ENCODE results near the gene NBPF15.
"Not testable (repeated sequence)": the region's sequence is repeated elsewhere in the genome, so short reads cannot be mapped to it uniquely, and the experiment has no call there.

NBPF15 gene

GRCh38 chr1:144461136-144461759, at the start of gene NBPF15:
TSS of gene NBPF15 (minus strand) at chr1:144461669. CDS start at chr1:144440003, 21,666 bp downstream.
- peak; percentile 49 for DNase-seq (ENCODE audit: low read depth)

DNA sequence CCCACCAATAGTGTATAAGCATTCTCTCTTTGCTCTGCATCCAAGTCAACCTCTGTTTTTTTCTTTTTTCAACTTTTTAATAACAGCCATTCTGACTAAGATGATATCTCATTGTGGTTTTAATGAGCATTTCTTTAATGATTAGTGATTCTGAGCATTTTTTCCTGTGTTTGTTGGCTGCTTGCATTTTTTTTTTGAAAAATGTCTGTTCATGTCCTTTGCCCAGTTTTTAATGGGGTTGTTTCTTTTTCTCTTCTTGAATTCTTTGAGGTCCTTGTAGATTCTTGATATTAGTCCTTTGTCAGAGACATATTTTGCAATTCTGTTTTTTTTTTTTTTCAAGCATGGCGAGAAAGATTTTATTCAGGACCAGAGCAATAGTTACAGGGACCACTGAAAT, 35.0 kb upstream of the NBPF15 start:
- DNase-seq (ENCODE audit: low read depth) = not testable (repeated sequence)

DNA sequence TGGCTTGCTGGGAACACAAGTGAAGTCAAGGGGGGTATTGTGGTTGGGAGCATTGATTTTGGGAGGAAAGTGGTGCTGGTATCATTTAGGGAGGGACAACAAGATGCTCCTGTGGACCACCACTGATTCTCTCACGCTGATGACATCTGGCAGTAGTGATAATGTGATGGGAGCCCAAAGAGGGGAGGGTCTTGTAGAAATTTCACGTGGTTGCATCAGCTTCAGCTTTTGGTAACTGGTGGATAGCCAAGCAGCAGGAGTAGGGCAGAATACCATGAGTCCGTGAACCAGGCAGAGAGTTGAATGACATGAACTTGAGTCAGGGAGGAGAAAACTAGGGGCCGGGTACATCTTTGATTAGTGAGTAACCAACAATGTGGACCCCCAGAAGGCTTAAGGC, 32.7 kb upstream of the NBPF15 start:
- DNase-seq (ENCODE audit: low read depth) = not testable (repeated sequence)

DNA sequence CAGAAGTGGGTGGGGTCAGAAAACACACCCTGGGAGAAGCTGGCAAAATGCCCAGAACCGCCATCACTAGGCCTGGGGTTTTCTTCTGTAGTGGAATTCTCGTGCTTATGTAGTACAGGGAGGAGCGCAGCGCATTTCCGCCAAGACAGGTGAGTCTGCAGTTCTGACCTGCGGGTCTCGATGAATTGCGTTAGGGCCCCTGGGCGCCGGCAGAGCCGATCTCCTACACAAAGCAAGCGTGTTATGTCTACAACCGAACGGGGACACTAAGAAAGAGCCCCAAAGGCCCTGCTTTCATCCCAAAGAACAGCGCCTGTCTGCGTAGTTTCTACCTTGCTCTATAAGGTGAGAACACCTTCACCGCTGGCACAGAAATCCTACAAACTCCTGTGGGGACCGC, 28.9 kb upstream of the NBPF15 start:
- DNase-seq (ENCODE audit: low read depth) = not testable (repeated sequence)

- DNase-seq (ENCODE audit: low read depth) = not testable (repeated sequence)
These were observed 25.5 kb upstream of the NBPF15 start for GRCh38 chr1:144487002-144487401.

DNA sequence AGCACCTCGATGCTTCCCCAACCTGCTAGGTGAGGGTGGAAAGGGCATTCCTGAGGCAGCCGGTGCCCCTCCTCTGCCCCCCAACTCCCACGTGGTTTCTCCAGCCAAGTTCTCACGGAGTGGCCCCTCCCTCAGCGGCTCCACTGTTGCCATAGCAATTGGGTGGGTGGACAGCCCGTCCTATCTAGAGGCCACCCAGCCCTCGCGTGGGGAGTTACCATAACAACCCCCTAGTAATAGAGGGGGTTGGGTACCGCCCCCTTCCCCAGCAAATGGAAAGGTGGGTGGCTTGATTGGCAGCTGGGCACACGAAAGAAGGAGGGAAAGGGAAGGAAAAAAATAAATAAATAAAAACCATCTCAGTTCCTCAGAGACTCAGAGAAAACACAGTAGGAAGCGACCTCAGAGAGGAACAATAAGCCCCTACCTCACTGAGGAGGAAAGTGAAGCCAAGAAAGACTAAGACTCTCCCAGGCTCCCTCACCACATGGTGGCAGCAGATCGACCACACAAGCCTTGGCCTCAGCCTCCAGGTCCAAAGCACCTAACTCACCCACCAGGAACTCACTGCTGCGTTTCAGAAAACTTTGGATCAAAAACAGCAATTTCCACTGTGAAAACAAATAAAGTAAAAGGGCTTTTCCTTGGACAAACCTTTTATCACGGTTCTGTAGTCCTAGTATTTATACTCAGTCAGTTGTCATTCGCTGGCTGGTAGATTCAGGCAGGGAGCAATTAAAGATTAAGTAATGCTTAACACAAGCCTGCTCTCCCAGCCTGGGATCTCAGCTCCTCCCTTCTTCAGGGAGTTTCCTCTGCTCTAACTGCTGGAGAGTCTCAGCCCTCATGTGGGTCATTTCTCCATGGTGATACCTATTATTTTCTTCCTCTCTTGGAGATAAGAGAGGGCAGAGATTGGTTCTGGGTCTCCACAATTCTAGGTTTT, 23.9 kb upstream of the NBPF15 start:
- not testable (repeated sequence) for DNase-seq (ENCODE audit: low read depth)

DNA sequence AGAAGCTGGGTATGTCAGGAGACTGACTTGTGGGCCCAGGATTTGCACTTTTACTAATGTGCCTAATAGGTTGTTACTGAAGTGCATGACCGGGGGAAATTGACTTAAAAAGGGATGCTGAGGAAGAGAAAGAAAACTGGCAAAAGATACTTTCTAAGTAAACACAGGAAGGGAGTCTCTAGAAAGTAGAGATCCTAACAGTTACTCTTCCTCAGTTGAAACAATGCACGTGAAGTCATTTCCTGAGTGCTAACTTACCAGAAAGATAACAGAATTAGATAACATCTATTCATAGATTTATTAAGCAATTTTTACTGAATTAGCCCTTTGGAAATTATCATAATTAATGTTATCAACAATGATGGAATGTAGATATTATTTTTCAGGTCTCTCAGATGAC, 12.4 kb upstream of the NBPF15 start:
- not testable (repeated sequence) for DNase-seq (ENCODE audit: low read depth)

DNA sequence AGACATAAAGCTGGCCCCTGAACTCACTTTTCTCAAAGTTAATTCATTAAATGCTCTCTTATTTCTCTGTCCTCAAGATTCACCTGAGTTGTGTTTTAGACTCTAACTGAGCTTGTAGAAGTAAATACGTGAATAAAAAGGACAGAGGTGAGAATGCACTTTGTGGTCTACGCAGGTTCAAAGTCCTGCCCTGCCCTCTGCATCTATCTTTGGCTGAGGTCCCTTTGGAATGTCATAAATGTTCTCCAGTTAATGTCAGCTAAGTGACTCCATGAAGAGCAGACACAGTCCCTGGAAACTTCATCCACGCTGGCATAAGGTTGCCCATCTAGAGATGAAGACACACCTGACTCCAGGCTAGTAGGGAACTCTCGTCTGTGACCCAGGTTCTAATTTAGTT, 10.0 kb upstream of the NBPF15 start:
- DNase-seq (ENCODE audit: low read depth) = not testable (repeated sequence)

DNA sequence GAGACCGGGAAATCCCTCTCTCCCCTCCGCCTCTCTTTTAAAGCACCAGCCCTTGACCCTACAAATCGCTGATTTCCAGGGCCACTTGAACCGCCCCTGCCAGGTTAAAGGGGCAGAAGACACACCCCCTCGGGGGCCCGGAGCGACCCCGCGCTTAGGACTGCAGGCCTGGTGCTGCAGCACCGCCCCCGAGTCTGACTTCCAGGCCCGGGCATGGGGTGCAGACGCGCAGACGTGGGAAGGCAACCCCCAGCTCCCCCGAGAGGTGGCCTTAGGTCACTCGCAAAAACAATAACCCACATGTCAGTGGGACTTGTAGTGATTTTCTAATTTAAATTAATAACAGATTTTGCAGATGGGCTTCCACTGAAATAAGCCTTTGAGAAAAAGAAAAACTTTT, 309 bp upstream of the NBPF15 start:
- DNase-seq (ENCODE audit: low read depth) = not testable (repeated sequence)

DNA sequence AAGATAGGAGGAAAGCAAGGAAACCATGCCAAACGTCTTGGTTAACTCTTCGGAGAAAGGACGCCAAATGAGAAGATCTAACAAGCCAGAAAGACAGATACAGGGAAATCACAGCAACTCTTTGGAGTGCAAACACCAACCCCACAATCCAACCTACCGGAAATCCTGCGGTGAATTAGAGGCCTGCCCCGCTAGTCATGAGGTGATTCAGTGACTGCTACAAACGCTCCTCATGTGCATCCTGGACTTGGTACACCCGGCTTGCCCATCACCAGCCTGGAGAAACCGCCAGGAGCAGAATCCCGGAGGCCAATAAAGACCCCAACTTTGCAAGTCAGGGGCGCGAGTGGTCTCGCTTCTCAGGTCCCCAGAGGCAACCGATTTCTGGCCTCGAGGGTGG, 783 bp downstream of the NBPF15 start:
- not testable (repeated sequence) for DNase-seq (ENCODE audit: low read depth)

DNA sequence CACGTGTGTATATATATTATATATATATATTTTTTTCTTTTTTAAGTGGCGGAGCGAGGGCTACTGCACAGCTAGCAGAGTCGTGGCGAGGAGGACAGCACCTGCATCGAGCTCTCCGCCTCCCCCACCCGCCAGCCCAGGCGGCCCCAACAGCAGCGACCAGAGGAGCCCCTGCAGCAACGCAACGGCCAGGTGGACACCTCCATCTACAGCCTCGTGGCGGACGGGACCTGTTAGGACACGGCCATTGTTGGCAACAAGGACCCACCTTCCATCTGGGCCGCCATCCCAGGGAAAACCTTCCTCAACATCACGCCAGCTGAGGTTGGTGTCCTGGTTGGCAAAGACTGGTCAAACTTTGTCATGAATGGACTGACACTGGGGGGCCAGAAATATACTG, 19.1 kb downstream of the NBPF15 start:
- DNase-seq (ENCODE audit: low read depth) = not testable (repeated sequence)

- not testable (repeated sequence) for DNase-seq (ENCODE audit: low read depth)
These were observed 21.7 kb downstream of the NBPF15 start for GRCh38 chr1:144439737-144440136.

DNA sequence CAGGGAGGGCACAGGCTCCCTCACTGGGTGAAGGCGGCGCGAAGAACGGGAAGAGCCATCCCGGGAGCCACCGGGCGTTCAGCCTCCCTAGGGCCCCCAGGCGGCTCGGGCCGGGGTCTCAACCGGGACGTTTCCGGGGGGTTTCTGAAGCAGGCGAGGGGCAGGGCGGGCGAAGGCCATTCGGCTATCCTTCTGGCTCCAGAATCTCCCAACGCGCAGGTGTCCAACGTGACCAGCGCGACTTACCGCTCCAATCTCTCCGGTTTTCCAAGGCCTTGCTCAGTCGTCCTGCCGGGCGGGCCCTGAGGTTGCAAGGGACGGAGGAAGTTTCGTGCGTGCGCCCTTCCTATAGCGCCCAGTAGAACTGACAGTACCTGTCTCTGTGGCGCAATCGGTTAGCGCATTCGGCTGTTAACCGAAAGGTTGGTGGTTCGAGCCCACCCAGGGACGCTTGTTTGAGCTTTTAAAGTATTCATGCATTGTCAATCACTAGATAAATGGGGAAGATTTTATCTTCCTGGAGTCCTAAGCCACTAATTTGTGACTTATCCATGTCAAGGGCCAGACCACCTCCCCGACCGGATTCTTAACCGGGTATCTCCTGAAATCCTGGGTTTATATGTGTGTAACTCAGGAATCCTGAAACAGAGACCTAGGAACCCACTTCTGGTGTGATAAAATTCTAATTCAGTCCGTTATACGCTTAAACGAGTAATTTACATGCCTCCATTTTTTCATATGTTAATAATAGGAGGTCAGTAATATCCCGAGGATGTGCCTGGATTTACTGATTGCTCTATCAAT, 42.4 kb downstream of the NBPF15 start:
- DNase-seq (ENCODE audit: low read depth) = peak; percentile 40

DNA sequence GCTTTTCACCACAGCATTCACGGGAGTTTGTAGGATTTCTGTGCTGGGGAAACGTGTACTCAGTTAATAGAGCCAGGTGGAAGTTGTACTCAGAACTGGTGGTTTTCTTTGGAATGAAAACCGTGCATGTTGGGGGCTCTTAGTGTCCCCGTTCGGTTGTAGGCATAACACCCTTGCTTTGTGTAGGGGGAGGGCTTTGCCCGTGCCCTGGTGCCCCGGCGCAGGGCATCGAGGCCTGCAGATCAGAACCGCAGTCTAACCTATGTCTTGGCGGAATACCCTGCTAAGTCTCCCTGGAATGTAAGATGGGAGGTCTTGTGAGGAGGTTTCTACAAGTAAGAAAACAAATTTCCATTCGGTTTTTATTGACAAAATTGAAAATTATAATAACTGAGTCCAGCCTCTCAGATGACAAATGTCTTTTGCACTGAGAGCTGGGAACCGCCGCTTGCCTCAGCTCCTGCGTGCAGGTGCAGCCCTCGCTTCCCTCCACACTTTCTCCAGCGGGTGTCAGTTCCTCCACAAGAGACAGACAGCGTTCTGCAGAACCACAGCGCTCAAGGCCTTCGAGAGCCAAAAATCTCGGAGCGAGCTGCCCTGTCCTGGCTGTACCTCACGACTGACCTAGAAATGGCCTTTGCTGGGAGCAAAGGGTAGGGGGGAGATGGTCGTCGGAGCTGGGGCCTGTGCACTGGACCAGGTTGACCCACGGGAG, 47.9 kb downstream of the NBPF15 start:
- DNase-seq (ENCODE audit: low read depth) = not testable (repeated sequence)

DNA sequence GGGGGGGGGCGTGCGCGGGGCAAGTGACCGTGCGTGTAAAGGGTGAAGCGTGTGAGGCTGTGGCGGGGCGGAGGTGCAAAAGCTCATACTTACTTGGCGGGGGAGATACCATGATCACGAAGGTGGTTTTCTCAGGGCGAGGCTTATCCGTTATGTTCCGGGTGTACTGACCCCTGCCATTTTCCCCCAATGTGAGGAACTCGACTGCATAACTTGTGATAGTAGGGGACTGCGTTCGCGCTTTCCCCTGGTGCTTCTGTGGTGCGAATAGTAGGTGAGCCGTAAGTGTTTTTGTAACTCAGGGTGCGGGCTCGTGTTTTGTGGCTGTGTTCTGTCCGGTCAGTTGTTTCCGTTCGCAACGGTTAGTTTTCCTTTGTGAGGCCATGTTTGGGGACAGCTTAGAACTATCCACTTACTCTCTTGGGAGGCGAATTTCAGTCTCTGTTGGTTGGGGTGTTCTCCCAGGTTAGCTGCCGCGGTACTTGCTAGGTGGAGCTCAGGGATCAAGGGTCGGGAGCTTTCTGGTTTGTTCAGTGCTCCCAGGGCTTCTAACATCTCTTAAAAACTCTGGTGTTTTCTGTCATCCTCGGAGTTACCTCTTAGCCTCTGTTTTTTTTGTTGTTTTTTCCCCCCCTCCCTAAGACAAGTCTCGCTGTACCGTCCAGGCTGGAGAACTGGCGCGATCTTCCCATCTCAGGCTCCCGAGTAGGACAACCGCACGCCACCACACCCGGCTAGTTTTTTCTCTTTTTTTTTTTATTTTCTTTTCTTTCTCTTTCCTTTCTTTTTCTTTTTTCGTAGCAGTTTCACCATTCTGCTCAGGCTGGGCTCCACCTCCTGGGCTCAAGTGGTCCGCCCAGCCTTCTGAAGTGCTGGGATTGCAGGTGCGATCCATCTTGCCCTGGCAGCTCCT, 48.7 kb downstream of the NBPF15 start:
- DNase-seq (ENCODE audit: low read depth) = peak; percentile 71

DNA sequence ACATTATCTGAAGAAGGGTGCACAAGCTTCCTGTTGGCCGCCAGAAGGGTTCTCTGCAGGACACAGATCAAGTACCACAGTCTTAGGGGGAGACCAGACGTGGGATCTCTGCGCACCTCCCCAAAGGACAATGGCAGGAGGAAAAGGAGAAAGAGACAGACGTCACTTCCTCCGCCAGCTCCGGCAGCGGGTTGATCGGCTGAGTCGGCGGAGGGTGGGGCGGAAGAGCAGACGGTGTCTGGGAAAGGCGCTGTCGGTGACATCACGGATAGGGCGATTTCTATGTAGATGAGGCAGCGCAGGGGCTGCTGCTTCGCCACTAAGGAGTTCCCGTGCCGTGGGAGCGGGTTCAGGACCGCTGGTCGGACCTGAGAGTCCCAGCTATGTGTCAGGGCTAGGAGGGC, 49.4 kb downstream of the NBPF15 start:
- DNase-seq (ENCODE audit: low read depth) = peak; percentile 45

GRCh38 chr1:144402807-144403206, 58.7 kb downstream of the NBPF15 start:
- not testable (repeated sequence) for DNase-seq (ENCODE audit: low read depth)

DNA sequence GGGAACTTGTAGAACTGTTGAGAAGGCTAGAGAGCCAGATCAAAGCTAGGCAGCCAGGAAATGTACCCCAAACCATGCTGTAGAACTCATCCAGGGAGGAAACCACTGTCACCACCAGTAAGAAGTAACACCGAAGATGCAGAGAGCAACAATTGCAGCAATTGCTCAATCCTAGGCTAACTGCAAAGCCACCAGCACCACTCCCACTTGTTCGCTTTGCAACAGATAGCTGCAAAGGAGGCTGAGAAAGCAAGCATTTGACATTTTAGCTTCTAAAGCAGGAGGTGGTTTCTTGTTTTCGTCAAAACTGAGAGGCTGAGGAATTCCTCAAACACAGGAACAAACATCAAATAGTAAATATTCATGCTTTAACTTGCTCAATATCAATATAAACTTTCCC, 89.8 kb downstream of the NBPF15 start:
- not testable (repeated sequence) for DNase-seq (ENCODE audit: low read depth)
